Measurements from ENCODE around the gene GNAL. TPM values are rescaled to one million over a fixed set of nuclear protein-coding genes. Genes with fewer than 3 reads are reported as not detected.

Gene GNAL
- total and polyA plus RNA-seq, 2 experiments from 2014 or later: 7.5 to 21.6 TPM

DNA sequence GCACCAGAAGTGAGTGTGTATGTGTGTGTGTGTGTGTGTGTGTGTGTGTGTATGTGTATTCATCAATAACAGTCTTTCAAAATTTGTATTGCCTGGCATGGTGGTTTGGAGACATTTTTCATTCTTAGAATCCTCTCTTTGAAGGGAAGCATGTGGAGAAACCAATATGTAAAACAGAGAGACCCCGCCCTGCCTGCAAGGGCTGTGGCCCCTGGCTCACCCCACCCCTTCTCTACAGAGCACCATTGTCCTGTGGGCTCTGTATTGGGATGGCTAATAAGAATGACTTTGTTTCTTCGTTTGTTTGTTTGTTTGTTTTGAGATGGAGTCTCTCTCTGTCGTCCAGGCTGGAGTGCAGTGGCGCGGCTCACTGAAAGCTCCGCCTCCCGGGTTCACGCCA lies 65.9 kb downstream of the GNAL start:
- H3K36me3 ChIP-seq (ENCODE audit: insufficient read depth): no peaks in the 10 kb centered on the region; the same call in 1 of the 2 replicates
- no peak for DNase-seq (ENCODE audit: low spot score)

More for the DNA sequence above, 65.9 kb downstream of the GNAL start:
- Histone ChIP-seq H3K4me3 (no peak overlapping the region), H3F3A (replicated peaks; ENCODE audit: low read depth) (0 out of 2 replicates have a peak, but pooled peaks cover 3% of the 10 kb centered on the region), H3K4me1 (ENCODE audit: insufficient read depth) (peaks cover 6% of the 10 kb centered on the region; the same call in 1 of the 2 replicates), H3K27ac (ENCODE audit: low read depth) (no peak overlapping the region), H3K9me2 (ENCODE audit: insufficient read depth) (no peaks in the 10 kb centered on the region; the same call in 1 of the 2 replicates), H3K79me2 (replicated peaks; ENCODE audit: insufficient read depth) (no peaks in the 10 kb centered on the region), H3K27me3 (ENCODE audit: insufficient read depth) (peaks cover 39% of the 10 kb centered on the region), H4K20me1 (replicated peaks; ENCODE audit: insufficient read depth) (no peaks in the 10 kb centered on the region), H2AFZ (no peak overlapping the region), H3K4me2 (no peak overlapping the region)
- Mint-ChIP-seq H3K4me1 (peaks cover 16% of the 10 kb centered on the region), H3K36me3 (ENCODE audit: low read depth) (peaks cover 4% of the 10 kb centered on the region; the same call in 2 of the 3 replicates), H3K4me3 (no peak overlapping the region), H3K27me3 (ENCODE audit: insufficient read depth, low read depth, poor library complexity) (peaks cover 35% of the 10 kb centered on the region), H3K9me3 (peaks cover 4% of the 10 kb centered on the region; the same call in 1 of the 3 replicates), H3K27ac (no peak overlapping the region)
- no peak for ATAC-seq
- no peak for TF ChIP-seq ZNF114 (CRISPR knock-in tag; IDR thresholded peaks at IDR 0.05)
- TF ChIP-seq POLR2AphosphoS5 (IDR thresholded peaks at IDR 0.05; ENCODE audit: low read depth): no peak
- TF ChIP-seq CREB1 (CRISPR knock-in tag; IDR thresholded peaks at IDR 0.05; ENCODE audit: low read depth): no peak
- TF ChIP-seq NANOG (IDR thresholded peaks at IDR 0.05; ENCODE audit: borderline replicate concordance): no peak
- TF ChIP-seq, protein P1, sequence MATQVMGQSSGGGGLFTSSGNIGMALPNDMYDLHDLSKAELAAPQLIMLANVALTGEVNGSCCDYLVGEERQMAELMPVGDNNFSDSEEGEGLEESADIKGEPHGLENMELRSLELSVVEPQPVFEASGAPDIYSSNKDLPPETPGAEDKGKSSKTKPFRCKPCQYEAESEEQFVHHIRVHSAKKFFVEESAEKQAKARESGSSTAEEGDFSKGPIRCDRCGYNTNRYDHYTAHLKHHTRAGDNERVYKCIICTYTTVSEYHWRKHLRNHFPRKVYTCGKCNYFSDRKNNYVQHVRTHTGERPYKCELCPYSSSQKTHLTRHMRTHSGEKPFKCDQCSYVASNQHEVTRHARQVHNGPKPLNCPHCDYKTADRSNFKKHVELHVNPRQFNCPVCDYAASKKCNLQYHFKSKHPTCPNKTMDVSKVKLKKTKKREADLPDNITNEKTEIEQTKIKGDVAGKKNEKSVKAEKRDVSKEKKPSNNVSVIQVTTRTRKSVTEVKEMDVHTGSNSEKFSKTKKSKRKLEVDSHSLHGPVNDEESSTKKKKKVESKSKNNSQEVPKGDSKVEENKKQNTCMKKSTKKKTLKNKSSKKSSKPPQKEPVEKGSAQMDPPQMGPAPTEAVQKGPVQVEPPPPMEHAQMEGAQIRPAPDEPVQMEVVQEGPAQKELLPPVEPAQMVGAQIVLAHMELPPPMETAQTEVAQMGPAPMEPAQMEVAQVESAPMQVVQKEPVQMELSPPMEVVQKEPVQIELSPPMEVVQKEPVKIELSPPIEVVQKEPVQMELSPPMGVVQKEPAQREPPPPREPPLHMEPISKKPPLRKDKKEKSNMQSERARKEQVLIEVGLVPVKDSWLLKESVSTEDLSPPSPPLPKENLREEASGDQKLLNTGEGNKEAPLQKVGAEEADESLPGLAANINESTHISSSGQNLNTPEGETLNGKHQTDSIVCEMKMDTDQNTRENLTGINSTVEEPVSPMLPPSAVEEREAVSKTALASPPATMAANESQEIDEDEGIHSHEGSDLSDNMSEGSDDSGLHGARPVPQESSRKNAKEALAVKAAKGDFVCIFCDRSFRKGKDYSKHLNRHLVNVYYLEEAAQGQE (IDR thresholded peaks at IDR 0.05; ENCODE audit: unreplicated experiment): no peak
- no peak for TF ChIP-seq EZH2phosphoT487 (IDR thresholded peaks at IDR 0.05; ENCODE audit: unreplicated experiment)
- no peak for TF ChIP-seq JUNB (IDR thresholded peaks at IDR 0.05; ENCODE audit: unreplicated experiment)
- no peak for TF ChIP-seq ZNF462 (CRISPR knock-in tag; IDR thresholded peaks at IDR 0.05)
- no peak for TF ChIP-seq ZNF331 (CRISPR knock-in tag; IDR thresholded peaks at IDR 0.05; ENCODE audit: low read depth)
- TF ChIP-seq, protein P2, sequence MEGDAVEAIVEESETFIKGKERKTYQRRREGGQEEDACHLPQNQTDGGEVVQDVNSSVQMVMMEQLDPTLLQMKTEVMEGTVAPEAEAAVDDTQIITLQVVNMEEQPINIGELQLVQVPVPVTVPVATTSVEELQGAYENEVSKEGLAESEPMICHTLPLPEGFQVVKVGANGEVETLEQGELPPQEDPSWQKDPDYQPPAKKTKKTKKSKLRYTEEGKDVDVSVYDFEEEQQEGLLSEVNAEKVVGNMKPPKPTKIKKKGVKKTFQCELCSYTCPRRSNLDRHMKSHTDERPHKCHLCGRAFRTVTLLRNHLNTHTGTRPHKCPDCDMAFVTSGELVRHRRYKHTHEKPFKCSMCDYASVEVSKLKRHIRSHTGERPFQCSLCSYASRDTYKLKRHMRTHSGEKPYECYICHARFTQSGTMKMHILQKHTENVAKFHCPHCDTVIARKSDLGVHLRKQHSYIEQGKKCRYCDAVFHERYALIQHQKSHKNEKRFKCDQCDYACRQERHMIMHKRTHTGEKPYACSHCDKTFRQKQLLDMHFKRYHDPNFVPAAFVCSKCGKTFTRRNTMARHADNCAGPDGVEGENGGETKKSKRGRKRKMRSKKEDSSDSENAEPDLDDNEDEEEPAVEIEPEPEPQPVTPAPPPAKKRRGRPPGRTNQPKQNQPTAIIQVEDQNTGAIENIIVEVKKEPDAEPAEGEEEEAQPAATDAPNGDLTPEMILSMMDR (conservative IDR thresholded peaks at IDR 0.05; ENCODE audit: low read depth in 2 of 2): no peak
- no peak for TF ChIP-seq STAT1 (IDR thresholded peaks at IDR 0.05; ENCODE audit: unreplicated experiment)
- TF ChIP-seq ETS1 (IDR thresholded peaks at IDR 0.05): no peak
- TF ChIP-seq EZH2 (IDR thresholded peaks at IDR 0.05; ENCODE audit: low read depth, unreplicated experiment): no peak

Data from GM23338 (cell line).